ENCODE results near the gene MAMDC2.
A peak's percentile ranks its signal among the peaks of the same experiment; 100 is the strongest.

The MAMDC2 gene

GRCh38 chr9:70111042-70111602 is 67.5 kb downstream of the MAMDC2 start:
- DNase-seq, result peak; percentile 37

GRCh38 chr9:70111641-70112236 is 68.1 kb downstream of the MAMDC2 start:
- DNase-seq, result no peak

- no peak for DNase-seq
Measured at GRCh38 chr9:70112981-70113380, 69.3 kb downstream of the MAMDC2 start.

- DNase-seq, result no peak
Measured at GRCh38 chr9:70113403-70114022, 69.9 kb downstream of the MAMDC2 start.

- DNase-seq, result no peak
Measured at GRCh38 chr9:70114898-70115297, 71.2 kb downstream of the MAMDC2 start.

GRCh38 chr9:70117835-70118319 is 74.2 kb downstream of the MAMDC2 start:
- no peak for DNase-seq

GRCh38 chr9:70119786-70120185 is 76.1 kb downstream of the MAMDC2 start:
- DNase-seq, result no peak

GRCh38 chr9:70120834-70121510 is 77.3 kb downstream of the MAMDC2 start:
- DNase-seq, result no peak

GRCh38 chr9:70121818-70122436 is 78.3 kb downstream of the MAMDC2 start:
- no peak for DNase-seq

GRCh38 chr9:70123695-70124094 is 80.0 kb downstream of the MAMDC2 start:
- DNase-seq, result no peak

GRCh38 chr9:70125621-70126263 is 82.1 kb downstream of the MAMDC2 start:
- DNase-seq, result no peak

- DNase-seq, result no peak
Measured at GRCh38 chr9:70127036-70127435, 83.4 kb downstream of the MAMDC2 start.

GRCh38 chr9:70127540-70128416 is 84.1 kb downstream of the MAMDC2 start:
- DNase-seq, result no peak

GRCh38 chr9:70130266-70130665 is 86.6 kb downstream of the MAMDC2 start:
- no peak for DNase-seq

GRCh38 chr9:70131296-70131695 is 87.6 kb downstream of the MAMDC2 start:
- no peak for DNase-seq

- no peak for DNase-seq
Measured at GRCh38 chr9:70133253-70134208, 89.9 kb downstream of the MAMDC2 start.

GRCh38 chr9:70134360-70134759 is 90.7 kb downstream of the MAMDC2 start:
- no peak for DNase-seq

GRCh38 chr9:70135176-70135575 is 91.5 kb downstream of the MAMDC2 start:
- DNase-seq, result no peak

GRCh38 chr9:70136632-70137031 is 93.0 kb downstream of the MAMDC2 start:
- no peak for DNase-seq

GRCh38 chr9:70137577-70137976 is 93.9 kb downstream of the MAMDC2 start:
- no peak for DNase-seq

GRCh38 chr9:70142101-70142500 is 98.5 kb downstream of the MAMDC2 start:
- DNase-seq, result no peak

All from effector CD4-positive, alpha-beta T cell (primary cell).